Measurements from ENCODE around the gene SIGMAR1. TPM values are rescaled to one million over a fixed set of nuclear protein-coding genes. Genes with fewer than 3 reads are reported as not detected.

The SIGMAR1 gene
- total RNA-seq, 4 donors from 2014 or later: 63.5 to 138 (median 111) TPM

Small RNA genes lying within 50 kb of the gene (small RNA-seq; reads per million reads assigned to genes)
- gene CCL27: 0 reads per million in 2 donors

Other genes with a start within 250 kb of the SIGMAR1 start
- gene FAM219A, start 179.2 kb downstream of the SIGMAR1 start, total RNA-seq: 10 to 100 TPM in 2 of 4 donors, 1 to 10 TPM in 2; 6.0 to 13.2 (median 9.5) TPM
- not detected for gene DNAI1, start 179.0 kb downstream of the SIGMAR1 start, total RNA-seq
- gene ENHO, start 114.8 kb downstream of the SIGMAR1 start, total RNA-seq: 1 to 10 TPM in 2 of 4 donors, not detected in 2; 1.8 to 3.3 TPM
- gene CNTFR, start 48.1 kb downstream of the SIGMAR1 start, total RNA-seq: 10 to 100 TPM in 3 of 4 donors, 1 to 10 TPM in 1; 1.7 to 24.6 (median 15.6) TPM
- 10 to 100 TPM; 28.9 to 83.5 (median 54.8) TPM for gene RPP25L, start 25.7 kb downstream of the SIGMAR1 start, total RNA-seq
- gene DCTN3, start 17.3 kb downstream of the SIGMAR1 start, total RNA-seq: 10 to 100 TPM; 37.4 to 70.1 (median 47.5) TPM
- gene ARID3C, start 8.7 kb downstream of the SIGMAR1 start, total RNA-seq: under 1 TPM in 1 of 4 donors, not detected in 3; 0.53 TPM
- 100 to 1,000 TPM; 111 to 310 (median 185) TPM for gene GALT, start 8.9 kb upstream of the SIGMAR1 start, total RNA-seq
- gene IL11RA, start 14.4 kb upstream of the SIGMAR1 start, total RNA-seq: 10 to 100 TPM; 37.8 to 98.3 (median 58.0) TPM
- gene CCL27, start 24.9 kb upstream of the SIGMAR1 start, total RNA-seq: not detected
- gene CCL19, start 53.5 kb upstream of the SIGMAR1 start, total RNA-seq: not detected
- gene CCL21, start 72.3 kb upstream of the SIGMAR1 start, total RNA-seq: 10 to 100 TPM; 54.7 to 85.2 (median 70.3) TPM